ENCODE results near the gene ACVR2B. TPM values are rescaled to one million over a fixed set of nuclear protein-coding genes. Genes with fewer than 3 reads are reported as not detected.

ACVR2B gene
- total RNA-seq, 1 donor from 2014 or later = 5.5 TPM

DNA sequence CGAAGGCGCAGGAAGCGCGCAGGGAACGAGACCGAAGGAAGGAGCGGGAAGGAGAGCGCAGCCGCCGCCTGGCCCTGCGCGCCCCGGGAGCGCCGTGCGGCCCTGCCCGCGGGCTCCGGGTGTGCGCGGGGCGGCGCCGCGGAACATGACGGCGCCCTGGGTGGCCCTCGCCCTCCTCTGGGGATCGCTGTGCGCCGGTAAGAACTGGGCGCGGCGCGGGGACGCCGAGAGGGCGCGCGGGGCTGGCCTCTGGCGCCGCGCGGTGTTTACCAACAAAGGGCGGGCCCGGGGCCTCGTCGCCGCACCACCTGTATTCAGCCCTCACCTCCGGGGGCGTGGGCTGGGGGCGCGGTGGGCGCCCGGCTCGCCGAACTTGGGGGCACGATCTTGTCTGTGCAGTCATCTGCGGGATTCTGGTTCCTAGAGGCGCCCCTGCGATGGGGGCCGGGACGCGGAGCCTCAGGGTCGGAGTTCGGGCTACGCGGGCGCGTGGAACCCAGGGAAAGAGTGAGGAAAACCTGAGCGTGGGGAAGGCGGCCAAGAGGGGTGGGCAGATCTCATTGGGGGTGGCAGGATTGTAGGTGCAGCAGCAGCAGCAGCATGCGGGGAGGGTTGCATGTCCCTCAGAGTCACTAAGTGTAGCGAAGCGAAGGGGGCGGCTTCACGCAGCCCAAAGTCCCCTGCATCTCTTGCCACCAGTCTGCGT, 641 bp downstream of the ACVR2B start:
- Histone ChIP-seq H3K4me1 (peaks cover 55% of the 10 kb centered on the region), H3K9me3 (replicated peaks) (no peaks in the 10 kb centered on the region), H3K4me3 (peak overlapping the region; percentile 96), H3K27ac (replicated peaks) (peak overlapping the region; percentile 92), H3K27me3 (ENCODE audit: low read depth) (no peaks in the 10 kb centered on the region), H3K36me3 (no peaks in the 10 kb centered on the region)
- DNase-seq = peak; percentile 25
- TF ChIP-seq, protein P1, sequence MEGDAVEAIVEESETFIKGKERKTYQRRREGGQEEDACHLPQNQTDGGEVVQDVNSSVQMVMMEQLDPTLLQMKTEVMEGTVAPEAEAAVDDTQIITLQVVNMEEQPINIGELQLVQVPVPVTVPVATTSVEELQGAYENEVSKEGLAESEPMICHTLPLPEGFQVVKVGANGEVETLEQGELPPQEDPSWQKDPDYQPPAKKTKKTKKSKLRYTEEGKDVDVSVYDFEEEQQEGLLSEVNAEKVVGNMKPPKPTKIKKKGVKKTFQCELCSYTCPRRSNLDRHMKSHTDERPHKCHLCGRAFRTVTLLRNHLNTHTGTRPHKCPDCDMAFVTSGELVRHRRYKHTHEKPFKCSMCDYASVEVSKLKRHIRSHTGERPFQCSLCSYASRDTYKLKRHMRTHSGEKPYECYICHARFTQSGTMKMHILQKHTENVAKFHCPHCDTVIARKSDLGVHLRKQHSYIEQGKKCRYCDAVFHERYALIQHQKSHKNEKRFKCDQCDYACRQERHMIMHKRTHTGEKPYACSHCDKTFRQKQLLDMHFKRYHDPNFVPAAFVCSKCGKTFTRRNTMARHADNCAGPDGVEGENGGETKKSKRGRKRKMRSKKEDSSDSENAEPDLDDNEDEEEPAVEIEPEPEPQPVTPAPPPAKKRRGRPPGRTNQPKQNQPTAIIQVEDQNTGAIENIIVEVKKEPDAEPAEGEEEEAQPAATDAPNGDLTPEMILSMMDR (IDR thresholded peaks at IDR 0.05; ENCODE audit: borderline replicate concordance) = no peak
- intact Hi-C loops (cut with micrococcal nuclease) = no loop called here

- TF ChIP-seq, protein P1 (IDR thresholded peaks at IDR 0.05; ENCODE audit: borderline replicate concordance) = no peak
- intact Hi-C loops (cut with micrococcal nuclease) = no loop called here
- Histone ChIP-seq H3K4me3 (peak overlapping the region; percentile 96), H3K27me3 (ENCODE audit: low read depth) (no peaks in the 10 kb centered on the region), H3K27ac (replicated peaks) (peak overlapping the region; percentile 92), H3K36me3 (no peaks in the 10 kb centered on the region), H3K9me3 (replicated peaks) (no peaks in the 10 kb centered on the region), H3K4me1 (peaks cover 62% of the 10 kb centered on the region)
- DNase-seq = peak; percentile 80
These were observed 1.4 kb downstream of the ACVR2B start for GRCh38 chr3:38454884-38455638.

DNA sequence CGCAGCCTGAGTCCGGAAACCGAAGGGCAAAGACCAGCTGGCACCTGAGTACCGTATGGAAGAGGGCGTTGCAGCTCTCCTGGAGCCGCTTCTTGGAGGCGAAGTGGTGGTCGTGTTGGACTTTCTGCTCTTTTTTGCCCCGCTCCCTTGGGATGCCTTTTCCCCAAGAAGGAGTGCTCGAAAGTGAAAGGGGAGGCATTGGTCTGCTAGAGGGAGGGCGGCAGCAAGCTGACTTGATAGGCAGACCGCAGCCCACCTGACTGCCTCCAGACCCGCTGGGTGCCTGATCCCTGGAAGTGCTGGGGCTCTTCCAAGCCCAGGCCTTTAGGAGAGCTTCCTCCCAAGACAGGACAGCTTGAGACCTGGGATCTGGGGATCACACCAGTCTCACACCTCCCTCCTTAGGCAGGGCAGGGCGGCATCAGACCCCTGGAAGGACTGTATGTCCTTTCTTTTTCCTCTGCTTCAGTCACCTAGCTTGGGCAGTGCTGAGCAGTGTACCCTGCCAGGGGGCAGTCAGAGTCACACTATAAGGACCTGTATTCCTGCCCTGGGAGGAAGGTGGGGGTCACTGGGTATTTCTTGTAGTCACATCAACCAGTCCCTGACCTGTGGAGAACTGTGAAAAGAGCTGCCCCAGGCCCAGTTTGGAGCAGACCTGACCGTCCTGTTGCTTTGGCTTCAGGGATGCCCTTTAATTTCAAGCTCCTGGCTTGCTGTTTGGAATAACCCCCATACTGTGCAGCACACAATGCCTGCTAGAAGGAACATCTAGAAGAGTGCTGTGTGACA, 2.1 kb downstream of the ACVR2B start:
- Histone ChIP-seq H3K27ac (replicated peaks) (peak overlapping the region; percentile 92), H3K27me3 (ENCODE audit: low read depth) (no peaks in the 10 kb centered on the region), H3K4me3 (peak overlapping the region; percentile 96), H3K36me3 (no peaks in the 10 kb centered on the region), H3K4me1 (peaks cover 70% of the 10 kb centered on the region), H3K9me3 (replicated peaks) (no peaks in the 10 kb centered on the region)
- intact Hi-C loops (cut with micrococcal nuclease) = no loop called here
- TF ChIP-seq, protein P1 (IDR thresholded peaks at IDR 0.05; ENCODE audit: borderline replicate concordance) = no peak
- DNase-seq = no peak

DNA sequence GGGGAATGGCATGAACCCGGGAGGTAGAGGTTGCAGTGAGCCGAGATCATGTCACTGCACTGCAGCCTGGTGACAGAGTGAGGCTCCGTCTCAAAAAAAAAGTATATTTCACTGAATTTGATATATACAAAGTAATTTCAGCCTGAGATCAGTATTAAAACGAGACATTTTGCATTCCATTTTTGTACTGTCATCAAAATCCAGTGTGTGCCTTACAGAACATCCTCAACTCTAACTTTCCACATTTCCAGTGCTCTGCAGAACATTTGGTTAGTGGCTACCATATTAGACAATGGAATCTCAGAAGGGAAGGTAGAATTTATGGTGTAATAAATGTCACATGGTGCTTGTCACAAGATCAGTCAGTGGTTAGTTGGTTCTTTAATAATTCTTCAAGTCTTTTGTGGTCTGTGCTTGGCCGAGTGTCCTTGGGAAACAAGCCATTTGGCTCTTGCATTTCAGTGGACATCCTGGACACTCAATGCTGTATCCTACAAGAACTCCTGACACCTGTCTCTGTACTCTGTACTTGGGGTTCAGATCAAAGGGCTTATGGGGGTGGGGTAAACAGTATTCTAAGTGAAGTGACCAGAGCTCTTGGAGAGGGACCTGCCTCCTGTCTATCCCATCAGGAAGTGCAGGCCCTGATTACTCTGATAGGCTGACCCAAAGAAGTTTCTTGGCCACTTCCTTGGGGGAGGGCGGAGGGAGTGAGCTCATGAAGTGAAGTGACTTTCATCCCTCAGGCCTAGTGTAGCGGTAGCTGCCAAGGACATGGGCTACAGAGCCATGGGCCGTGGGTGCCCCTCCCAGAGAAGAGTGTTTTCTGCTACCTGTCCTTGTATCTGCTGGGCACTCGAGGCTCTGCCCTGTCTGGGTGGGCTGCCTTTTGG, 3.7 kb downstream of the ACVR2B start:
- DNase-seq = no peak
- intact Hi-C loops (cut with micrococcal nuclease) = no loop called here

More for the DNA sequence above, 3.7 kb downstream of the ACVR2B start:
- no peaks in the 10 kb centered on the region for H3K36me3 ChIP-seq
- H3K4me1 ChIP-seq = peaks cover 84% of the 10 kb centered on the region
- TF ChIP-seq, protein P1 (IDR thresholded peaks at IDR 0.05; ENCODE audit: borderline replicate concordance) = peak; percentile 21
- no peaks in the 10 kb centered on the region for H3K9me3 ChIP-seq (replicated peaks)
- H3K4me3 ChIP-seq = no peak overlapping the region
- H3K27me3 ChIP-seq (ENCODE audit: low read depth) = no peaks in the 10 kb centered on the region
- no peak overlapping the region for H3K27ac ChIP-seq (replicated peaks)
